H1 (cell line): ENCODE measurements around the gene ACHE.

Source experiments
- CEBPB ChIP-seq: IDR thresholded peaks from 2 replicates; pipeline ENCODE4 v1.6.1; 2012; ENCODE audit warnings: low read depth, low read length
- CHD1 ChIP-seq: IDR thresholded peaks from 2 replicates; pipeline ENCODE4 v1.6.1; 2012; ENCODE audit warnings: low read depth, low read length, improper control_type of control experiment
- CREB1 ChIP-seq: IDR thresholded peaks from 2 replicates; pipeline ENCODE4 v1.6.1; 2012; ENCODE audit warnings: inconsistent platforms
- FOSL1 ChIP-seq: IDR thresholded peaks from 2 replicates; pipeline ENCODE4 v1.6.1; 2011; ENCODE audit warnings: mild to moderate bottlenecking, low read depth, low read length, moderate library complexity; ENCODE audit not compliant: insufficient read depth
- GABPA ChIP-seq: IDR thresholded peaks from 2 replicates; pipeline ENCODE4 v1.6.1; 2011; ENCODE audit warnings: mild to moderate bottlenecking, low read length, moderate library complexity, borderline replicate concordance; ENCODE audit not compliant: insufficient read depth
- JUN ChIP-seq: IDR thresholded peaks from 2 replicates; pipeline ENCODE4 v1.6.1; 2011; ENCODE audit warnings: low read depth, mild to moderate bottlenecking, improper control_type of control experiment, low read length
- PHF8 ChIP-seq: fragments of 200-600 bp; sonication (generic); conservative IDR thresholded peaks from 2 replicates; pipeline ENCODE4 v1.7.1; 2012; ENCODE audit warnings: low read depth, mild to moderate bottlenecking, inconsistent platforms, low read length, moderate library complexity
- POLR2A ChIP-seq, 2 experiments: IDR thresholded peaks; 1 replicate in 1 of 2; 2 replicates in 1 of 2; pipeline ENCODE4 v1.6.1; 2011; ENCODE audit warnings: low read depth in 2 of 2, low read length in 2 of 2, mild to moderate bottlenecking in 2 of 2; ENCODE audit errors: control extremely low read depth in 1 of 2
- POLR2AphosphoS5 ChIP-seq: IDR thresholded peaks from 2 replicates; pipeline ENCODE4 v1.6.1; 2011; ENCODE audit warnings: low read depth, low read length
- RAD21 ChIP-seq, 2 experiments: IDR thresholded peaks in 1 of 2; conservative IDR thresholded peaks in 1 of 2; 2 replicates each; pipeline ENCODE4 v1.6.1; 2011; ENCODE audit warnings: low read depth in 2 of 2, low read length in 2 of 2, improper control_type of control experiment in 1 of 2, inconsistent platforms in 1 of 2, mild to moderate bottlenecking in 1 of 2, moderate library complexity in 1 of 2
- RXRA ChIP-seq: IDR thresholded peaks from 2 replicates; pipeline ENCODE4 v1.6.1; 2011; ENCODE audit warnings: low read depth, mild to moderate bottlenecking, low read length, moderate library complexity; ENCODE audit not compliant: insufficient read depth
- SUZ12 ChIP-seq: fragments of 200-600 bp; sonication (generic); IDR thresholded peaks from 2 replicates; pipeline ENCODE4 v1.6.1; 2012; ENCODE audit warnings: mild to moderate bottlenecking, inconsistent platforms, low read length, moderate library complexity, mixed read lengths
- ZNF274 ChIP-seq: IDR thresholded peaks from 2 replicates; pipeline ENCODE4 v1.7.0; 2012; ENCODE audit warnings: low read length, borderline replicate concordance; ENCODE audit errors: extremely low read depth
- TF ChIP-seq, protein P1 (sequence below), 3 experiments: IDR thresholded peaks; 1 replicate in 2 of 3; 2 replicates in 1 of 3; pipeline versions ENCODE4 v1.5.1 to v1.6.1; 2011; ENCODE audit warnings: low read length in 3 of 3, mild to moderate bottlenecking in 3 of 3, inconsistent platforms in 2 of 3, low read depth in 1 of 3, moderate library complexity in 1 of 3; ENCODE audit not compliant: insufficient read depth in 1 of 3; ENCODE audit errors: control extremely low read depth in 1 of 3

- TF ChIP-seq SUZ12, result no peak
- TF ChIP-seq, protein P1, sequence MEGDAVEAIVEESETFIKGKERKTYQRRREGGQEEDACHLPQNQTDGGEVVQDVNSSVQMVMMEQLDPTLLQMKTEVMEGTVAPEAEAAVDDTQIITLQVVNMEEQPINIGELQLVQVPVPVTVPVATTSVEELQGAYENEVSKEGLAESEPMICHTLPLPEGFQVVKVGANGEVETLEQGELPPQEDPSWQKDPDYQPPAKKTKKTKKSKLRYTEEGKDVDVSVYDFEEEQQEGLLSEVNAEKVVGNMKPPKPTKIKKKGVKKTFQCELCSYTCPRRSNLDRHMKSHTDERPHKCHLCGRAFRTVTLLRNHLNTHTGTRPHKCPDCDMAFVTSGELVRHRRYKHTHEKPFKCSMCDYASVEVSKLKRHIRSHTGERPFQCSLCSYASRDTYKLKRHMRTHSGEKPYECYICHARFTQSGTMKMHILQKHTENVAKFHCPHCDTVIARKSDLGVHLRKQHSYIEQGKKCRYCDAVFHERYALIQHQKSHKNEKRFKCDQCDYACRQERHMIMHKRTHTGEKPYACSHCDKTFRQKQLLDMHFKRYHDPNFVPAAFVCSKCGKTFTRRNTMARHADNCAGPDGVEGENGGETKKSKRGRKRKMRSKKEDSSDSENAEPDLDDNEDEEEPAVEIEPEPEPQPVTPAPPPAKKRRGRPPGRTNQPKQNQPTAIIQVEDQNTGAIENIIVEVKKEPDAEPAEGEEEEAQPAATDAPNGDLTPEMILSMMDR (IDR thresholded peaks at IDR 0.05; ENCODE audit: control extremely low read depth in 1 of 3, insufficient read depth in 1 of 3, low read depth in 1 of 3, low read length in 3 of 3), result no peak
- no peak for TF ChIP-seq JUN
- TF ChIP-seq CHD1, result no peak
- TF ChIP-seq GABPA, result no peak
- TF ChIP-seq POLR2AphosphoS5, result 0 out of 2 replicates have a peak, but pooled peaks have one; percentile 31
- TF ChIP-seq ZNF274, result no peak
- TF ChIP-seq FOSL1, result no peak
- no peak for TF ChIP-seq CREB1
- no peak for TF ChIP-seq PHF8
- no peak for TF ChIP-seq CEBPB
- TF ChIP-seq RAD21 (IDR thresholded peaks at IDR 0.05 in 1 of 2, conservative IDR thresholded peaks at IDR 0.05 in 1 of 2; ENCODE audit: low read depth in 2 of 2, low read length in 2 of 2), result no peak
- TF ChIP-seq RXRA, result no peak
- no peak for TF ChIP-seq POLR2A (IDR thresholded peaks at IDR 0.05; ENCODE audit: control extremely low read depth in 1 of 2, low read depth in 2 of 2, low read length in 2 of 2)
These were observed 10.1 kb downstream of the ACHE start for GRCh38 chr7:100885440-100886141.
